Measurements from ENCODE around the gene METTL18. TPM values are rescaled to one million over a fixed set of nuclear protein-coding genes. Genes with fewer than 3 reads are reported as not detected.
"Not testable (repeated sequence)": the region's sequence is repeated elsewhere in the genome, so short reads cannot be mapped to it uniquely, and the experiment has no call there.

The METTL18 gene
- total RNA-seq: 4.6 and 5.6 TPM in 2 replicates
- polyA plus RNA-seq (2012): 2.5 TPM

DNA sequence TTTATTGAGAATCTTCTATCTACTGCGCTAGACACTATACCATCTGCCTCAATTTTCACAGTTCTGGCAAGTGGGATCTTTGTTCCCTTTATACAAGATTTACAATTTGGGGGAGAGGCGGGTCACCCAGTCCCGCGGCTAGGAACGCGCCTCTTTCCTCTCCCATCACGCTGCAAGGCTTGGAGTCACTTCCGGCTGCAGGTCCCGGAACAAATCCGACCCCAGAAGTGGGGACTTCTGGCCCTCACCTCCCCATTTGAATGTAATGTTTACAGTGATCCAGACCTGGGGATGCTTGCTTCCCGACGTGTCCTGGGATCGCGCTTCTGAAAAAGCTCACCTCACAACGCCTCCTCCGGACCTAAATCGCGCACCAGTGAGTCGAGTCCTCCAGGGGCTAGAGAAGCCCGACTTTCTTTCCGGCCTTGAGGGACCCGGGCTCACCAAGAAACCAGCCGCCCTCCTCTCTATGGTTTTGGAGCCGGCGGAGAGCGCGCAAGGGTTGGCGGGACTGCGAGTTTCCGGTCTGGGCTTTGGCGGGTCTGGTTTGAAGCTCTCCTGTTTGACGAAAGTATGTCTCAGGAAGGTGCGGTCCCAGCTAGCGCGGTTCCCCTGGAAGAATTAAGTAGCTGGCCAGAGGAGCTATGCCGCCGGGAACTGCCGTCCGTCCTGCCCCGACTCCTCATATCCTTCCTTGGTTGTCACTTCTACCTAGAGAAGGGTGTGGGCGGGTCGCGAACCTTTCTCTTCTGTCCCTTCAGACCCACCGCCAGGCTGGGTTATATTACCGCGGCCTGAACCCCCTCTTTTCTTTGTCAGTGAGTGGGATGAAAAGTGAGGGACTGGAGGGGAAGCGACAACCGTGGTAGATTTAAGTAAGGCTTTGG is at the start of gene METTL18:
METTL18 (minus strand) TSS at position 378 of the 887 bp plus-strand sequence. CDS start 1,212 bp downstream, outside the sequence.
- peak; percentile 97 for DNase-seq (ENCODE audit: low read depth)

DNA sequence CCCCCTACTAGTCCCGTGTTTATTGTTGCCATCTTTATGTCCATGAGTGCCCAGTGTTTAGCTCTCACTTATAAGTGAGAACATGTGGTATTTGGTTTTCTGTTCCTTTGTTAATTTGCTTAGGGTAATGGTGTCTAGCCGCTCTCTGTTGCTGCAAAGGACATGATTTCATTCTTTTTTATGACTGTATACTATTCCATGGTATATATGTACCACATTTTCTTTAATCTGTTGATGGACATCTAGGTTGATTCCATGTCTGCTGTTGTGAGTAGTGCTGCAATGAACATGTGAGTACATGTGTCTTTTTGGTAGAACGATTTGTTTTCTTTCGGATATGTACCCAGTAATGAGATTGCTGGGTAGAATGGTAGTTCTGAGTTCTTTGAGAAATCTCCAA is 44.2 kb upstream of the METTL18 start:
- no peak for DNase-seq (ENCODE audit: low read depth)

DNA sequence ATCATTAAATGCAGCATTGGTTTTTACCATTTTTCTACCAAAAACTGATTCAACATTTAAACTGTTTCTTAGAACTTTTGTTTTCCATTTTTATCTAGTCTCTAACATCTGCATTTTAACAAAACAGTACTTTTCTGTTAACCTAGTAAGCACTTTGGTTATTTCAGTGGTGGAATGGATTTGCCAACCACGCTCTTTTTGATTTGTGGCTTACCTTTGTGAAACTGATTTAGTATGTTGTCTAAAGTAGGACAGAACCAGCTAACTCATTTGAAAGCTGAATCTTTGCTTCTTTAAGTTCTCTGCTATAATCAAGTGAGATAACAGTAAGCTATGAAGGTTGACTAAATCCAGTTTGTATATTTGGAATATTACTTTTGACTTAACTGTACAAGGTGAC is 41.5 kb upstream of the METTL18 start:
- DNase-seq (ENCODE audit: low read depth): no peak

DNA sequence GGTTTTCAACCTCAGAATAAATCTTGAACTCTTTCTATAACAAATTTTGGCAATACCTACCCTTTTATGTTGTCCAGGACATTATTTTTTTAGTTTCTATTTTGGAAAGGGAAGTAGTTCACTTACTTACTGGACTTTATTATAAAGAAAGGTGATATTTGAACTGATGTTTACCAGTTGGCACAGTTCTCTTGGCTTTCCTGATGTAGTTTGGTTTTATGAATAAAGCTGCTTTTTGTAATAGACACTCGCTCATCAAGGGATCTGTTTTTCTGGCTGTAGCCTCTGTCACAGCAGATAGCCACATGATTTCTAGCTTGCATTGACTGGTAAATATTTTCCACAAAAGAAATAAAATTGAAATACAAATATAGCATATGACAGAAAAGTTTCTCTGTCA is 40.9 kb upstream of the METTL18 start:
- DNase-seq (ENCODE audit: low read depth): no peak

DNA sequence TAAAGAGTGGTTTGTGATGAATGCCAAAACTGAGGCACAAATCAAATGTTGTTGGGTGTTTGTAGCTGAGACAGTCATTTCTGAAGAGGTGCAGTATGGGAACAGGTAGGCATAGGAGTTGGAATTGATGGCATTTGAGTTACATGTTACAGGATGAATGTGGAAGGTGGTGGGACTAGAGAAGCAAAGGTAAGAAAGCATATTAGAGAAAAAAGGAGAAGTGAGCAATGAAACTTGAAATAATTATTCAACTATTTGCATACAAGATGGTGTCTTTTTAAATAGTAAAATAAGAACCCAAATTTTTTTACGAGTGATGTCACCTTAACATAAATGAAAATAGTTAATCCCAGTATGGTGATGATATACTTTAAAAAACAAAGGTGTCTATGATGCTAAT is 40.2 kb upstream of the METTL18 start:
- no peak for DNase-seq (ENCODE audit: low read depth)

DNA sequence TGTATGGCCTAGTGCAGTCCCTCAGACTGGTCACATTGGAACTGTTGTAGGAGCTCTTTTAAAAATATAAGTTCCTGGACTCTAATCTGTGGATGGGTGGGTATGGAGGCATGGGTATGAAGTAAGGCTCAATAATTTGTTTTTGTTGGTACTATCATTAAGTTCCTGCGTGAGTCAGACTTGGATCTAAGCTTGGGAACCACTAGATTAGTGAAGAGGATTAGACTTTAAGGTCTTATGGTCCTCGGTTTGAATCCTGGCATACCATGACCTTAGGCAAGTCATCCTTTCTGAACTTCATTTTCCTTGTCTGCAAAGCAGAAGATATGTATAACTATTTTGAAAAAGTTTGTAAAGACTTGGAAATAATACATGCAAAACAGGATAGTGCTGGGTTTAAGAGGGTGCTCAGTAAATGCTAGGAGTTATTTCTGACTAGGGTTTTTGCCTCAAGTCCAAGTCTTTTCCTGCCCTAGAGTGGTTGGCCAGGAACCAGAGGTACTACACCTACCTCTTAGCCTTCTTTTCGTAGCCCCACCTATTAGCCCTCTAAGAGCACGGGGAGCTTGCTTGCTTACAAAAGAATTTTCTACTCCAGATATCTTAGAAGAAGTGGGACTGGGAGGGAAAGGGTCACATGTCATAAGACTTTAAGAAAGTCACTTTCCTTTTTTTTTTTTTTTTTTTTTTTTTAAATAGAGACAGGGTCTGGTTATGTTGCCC is 38.6 kb upstream of the METTL18 start:
- no peak for DNase-seq (ENCODE audit: low read depth)

DNA sequence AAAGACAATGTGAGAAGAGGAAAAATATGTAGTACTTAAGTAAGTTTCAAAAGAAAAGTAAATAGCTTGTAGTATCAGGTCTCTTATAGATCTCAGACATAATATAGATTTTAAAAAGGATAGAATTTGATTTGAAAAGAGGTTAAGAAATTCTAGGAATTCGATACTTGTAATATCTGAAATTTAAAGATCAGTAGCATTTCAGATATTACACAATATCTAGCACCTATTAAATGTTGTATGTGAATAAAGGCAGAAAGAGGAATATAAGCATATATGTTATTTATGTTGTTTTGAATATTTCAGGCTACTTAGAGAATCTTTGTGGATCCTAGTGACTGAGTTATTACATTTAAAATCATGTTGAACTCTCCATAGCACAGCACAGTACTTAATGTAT is 35.0 kb upstream of the METTL18 start:
- DNase-seq (ENCODE audit: low read depth): no peak

DNA sequence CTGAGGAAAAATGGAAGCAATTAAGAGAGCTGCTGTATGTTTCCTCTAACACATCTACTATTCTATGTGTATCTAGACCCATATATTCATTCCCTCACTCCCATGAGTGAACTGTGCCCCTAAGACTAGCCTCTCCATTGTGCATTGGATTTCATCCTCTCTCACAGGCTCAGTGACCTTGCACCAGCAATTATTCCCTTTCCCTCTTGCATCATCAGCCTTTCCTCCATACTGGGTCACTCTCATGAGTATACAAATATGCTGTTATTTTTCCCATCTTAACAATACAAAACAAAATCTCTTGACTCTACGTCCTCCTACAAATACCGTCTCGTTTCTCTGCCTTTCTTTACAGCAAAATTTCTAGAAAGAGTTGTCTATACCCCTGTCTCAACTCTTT is 29.4 kb upstream of the METTL18 start:
- DNase-seq (ENCODE audit: low read depth): no peak

DNA sequence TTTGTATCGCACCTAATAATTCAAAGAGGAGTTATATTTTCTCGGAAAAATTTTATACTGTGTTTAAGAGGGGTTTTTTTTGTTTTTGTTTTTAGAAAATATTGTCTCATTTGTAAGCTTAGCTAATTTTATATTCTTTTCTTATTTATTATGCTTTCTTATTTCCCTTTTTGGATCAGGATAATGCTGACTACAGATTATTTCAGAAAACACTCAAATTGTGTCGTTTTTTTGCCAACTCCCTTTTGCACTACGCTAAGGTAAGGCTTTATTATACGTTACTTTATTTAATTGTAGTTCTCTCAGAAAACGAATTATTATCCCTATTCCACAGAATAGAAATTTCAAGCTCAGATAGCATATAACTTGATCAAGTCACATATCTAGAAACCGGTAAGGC is 26.8 kb upstream of the METTL18 start:
- no peak for DNase-seq (ENCODE audit: low read depth)

DNA sequence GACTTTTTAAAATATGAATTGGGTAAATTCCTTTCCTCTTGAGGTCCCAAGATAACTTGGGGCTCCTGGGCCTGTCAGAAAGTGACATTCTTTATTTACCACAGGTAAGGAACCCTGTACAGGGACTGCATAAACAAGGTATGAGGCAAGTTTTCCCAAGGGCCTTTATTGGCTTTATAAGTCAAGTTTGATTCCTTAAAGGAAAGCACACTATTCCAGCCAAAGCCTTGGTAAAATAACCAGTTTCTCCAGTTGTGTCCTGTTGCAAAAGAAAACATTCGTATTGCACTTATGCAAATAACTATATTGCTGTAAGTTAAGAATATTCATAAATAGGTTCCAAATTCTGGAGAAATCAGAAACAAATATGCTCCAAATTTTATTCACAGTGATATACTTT is 21.9 kb upstream of the METTL18 start:
- no peak for DNase-seq (ENCODE audit: low read depth)

DNA sequence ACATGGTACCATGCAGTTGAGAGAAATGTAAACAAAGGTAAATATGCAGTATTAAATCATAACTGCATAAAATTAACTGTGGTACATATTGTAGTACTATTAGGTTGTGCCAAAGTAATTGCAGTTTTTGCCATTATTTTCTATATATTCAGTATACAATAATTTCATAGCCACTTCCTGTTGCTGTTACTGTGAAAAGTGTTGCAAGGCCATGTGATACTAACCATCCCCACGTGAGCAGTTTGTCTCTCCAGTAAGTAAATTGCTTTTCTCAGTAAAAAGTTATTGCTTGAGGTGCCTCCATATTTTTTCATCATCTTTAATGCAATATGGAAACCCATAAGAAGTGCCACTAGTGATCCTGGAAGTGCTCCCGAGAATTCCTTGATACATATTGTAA is 19.6 kb upstream of the METTL18 start:
- DNase-seq (ENCODE audit: low read depth): no peak

DNA sequence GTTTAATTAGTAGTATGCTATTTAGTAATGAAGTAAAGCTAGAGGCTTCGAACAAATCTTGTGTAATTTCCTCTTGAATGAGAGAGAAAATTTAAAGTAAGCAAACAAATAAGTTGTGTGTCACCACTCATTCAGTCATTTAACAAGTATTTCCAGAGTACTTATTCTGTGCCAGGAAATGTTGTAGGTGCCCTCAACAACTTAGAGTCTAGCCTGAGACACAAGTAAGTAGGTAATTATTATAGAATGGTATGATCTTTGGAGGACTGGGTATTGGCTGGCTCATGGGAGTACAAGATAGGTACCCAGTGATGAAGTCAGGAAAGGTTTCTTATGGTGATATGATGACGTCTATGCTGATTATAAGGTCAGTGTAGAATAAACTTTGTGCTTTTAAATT is 17.4 kb upstream of the METTL18 start:
- DNase-seq (ENCODE audit: low read depth): no peak

DNA sequence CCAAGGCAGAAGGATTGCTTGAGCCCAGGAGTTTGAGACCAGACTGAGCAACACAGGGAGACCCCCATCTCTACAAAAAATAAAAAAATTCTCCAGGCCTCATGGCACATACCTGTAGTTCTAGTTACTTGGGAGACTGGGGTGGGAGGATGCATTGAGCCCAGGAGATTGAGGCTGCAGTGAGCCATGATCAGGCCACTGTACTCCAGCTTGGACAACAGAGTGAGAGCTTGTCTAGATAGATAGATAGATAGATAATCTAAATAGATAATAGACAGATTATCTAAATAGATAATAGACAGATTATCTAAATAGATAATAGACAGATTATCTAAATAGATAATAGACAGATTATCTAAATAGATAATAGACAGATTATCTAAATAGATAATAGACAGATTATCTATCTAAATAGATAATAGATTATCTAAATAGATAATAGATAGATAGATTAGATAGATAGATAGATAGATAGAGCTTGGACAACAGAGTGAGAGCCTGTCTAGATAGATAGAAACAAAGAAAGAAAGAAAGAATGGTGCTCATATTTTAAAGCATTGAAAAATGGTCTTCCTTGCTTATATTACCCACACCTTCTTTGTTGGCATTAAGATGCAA is 16.8 kb upstream of the METTL18 start:
- DNase-seq (ENCODE audit: low read depth): not testable (repeated sequence)

DNA sequence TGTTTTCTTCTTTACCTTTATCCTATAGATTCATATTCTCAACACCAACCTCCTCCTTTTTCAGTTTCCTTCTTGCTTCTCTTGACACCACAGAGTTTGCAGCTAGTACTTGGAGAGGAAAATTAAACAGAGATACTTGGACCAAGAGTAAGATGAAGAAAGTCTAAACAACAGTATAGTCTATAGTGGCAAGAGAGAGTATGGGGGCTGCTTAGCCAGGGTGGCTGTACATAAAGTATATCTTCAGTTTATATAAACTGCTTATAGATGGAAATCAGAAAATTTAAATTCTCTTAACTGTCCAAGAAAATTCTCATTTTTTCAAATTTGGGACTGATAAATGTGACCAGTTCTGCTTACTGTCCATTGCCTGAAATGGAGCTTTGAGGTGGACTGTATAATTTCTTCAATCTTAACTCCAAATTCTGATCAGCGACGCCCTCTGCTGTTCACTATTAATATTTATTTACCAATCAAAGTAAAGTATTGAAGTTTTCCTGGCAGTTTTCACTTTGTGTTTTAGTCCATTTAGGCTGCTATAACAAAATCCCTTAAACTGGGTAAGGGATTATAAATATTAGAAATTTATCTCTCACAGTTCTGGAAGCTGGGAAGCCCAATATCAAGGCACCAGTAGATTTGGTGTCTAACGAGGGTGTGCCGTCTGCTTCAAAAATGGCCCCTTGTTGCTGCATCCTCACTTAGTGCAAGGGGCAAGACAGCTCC is 14.8 kb upstream of the METTL18 start:
- peak; percentile 49 for DNase-seq (ENCODE audit: low read depth)

DNA sequence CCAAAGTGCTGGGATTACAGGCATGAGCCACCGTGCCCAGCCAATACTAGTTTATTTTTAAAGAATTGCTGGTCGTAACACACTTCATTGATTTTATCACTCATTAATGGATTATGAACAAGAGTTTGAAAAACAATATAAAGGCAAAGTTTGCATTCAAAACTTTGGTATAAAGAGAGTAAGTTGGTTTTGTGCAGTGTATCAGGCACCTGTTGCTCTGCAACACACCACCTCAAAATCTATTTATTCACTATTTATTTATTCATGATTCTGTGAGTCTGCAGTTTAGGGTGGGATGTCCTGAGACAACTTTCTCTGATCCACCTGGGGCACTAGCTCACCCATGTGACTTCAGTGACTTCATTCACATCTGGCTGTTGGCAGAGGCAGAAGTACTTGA is 10.2 kb upstream of the METTL18 start:
- DNase-seq (ENCODE audit: low read depth): no peak

DNA sequence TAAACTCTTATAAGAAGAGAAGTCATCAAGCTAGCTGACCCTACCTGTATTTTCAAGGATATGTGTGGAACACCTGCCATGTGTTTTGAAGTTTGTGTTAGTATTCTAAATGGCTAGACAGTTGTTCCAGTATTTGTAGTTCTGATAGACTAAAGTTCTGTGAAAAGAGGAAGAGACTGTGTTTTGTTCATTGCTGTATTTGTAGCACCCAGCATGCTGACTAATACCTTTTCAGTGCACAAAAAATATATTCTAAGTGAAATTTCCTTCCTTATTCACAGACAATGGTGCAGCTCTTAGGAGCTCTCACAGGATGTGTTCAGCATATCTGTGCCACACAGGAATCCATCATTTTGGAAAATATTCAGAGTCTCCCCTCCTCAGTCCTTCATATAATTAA is 8.2 kb upstream of the METTL18 start:
- DNase-seq (ENCODE audit: low read depth): no peak

DNA sequence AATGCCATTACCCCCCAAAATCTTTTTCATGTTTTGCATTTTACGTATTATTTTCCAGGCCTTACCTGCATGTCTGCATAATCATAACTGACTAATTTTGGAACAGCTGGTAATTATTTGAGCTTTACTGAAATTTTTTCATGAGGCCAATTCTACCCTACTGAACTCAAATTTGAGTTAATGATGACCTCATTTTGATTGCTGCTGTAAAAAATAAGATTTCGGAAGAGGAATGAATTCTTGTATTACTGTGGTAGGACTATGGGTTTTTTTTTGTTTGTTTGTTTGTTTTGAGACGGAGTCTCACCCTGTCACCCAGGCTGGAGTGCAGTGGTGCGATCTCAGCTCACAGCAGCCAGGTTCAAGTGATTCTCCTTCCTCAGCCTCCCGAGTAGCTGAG is 2.6 kb upstream of the METTL18 start:
- DNase-seq (ENCODE audit: low read depth): no peak

DNA sequence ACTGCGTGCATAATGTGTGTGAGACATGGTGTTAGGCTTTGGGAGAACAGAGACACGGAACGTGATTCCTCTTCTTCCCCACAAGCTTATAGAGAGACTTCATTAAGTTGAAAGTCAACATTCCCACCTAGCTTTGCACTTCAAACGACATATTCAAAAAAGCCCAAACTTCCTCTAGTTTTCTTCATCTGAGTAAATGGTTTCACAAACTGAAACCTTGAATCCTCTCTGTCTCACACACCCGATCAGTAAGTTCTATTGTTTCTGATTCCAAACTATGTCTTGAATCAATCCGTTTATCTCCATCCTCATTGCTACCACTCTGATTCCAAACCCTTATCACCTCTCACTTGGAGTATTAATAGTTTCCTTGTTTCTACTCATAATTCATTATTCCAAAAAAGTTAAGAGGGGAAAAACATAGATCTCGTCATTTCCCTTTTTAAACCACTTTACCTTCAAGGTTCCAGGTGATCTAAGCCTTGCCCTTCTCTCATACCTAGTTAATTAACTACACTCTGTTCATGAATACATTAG is 1.6 kb upstream of the METTL18 start:
- no peak for DNase-seq (ENCODE audit: low read depth)

DNA sequence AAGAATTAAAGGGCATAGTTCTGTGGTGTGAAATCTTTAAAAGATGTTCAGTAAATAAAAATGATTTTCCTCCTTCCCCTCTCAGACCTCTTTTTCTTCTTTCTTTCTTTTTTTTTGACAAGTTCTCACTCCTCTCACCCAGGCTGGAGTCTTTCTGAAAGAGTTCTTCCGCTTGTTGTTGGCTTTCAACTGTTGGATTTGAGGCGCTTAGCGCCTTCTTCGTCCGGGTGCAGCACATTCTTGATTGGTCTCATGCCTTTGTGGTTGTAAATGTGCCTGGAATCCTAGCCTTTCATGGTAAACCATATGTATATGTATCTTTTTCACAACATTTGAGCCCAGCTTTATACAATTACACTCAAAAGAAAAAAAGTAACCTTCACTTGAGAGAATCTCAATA is 980 bp upstream of the METTL18 start:
- DNase-seq (ENCODE audit: low read depth): no peak

DNA sequence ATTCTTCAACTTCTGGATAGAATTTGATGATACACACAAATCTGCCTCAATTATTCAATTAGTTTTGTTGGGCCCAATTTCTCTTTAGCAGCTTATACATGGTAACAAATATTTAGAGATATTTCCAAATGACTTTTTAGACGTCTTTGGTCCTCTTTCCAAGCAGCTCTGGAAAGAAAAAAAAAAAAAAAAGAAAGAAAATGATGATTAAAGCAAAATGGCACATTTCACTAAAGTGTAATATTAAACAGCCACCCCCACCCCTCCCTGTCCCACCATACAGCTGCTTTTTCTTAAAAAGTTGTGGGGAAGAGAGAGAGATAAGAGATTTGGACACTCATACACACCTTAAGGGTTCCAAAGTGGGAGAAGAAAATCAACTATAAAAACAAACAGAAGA is 977 bp downstream of the METTL18 start:
- no peak for DNase-seq (ENCODE audit: low read depth)

DNA sequence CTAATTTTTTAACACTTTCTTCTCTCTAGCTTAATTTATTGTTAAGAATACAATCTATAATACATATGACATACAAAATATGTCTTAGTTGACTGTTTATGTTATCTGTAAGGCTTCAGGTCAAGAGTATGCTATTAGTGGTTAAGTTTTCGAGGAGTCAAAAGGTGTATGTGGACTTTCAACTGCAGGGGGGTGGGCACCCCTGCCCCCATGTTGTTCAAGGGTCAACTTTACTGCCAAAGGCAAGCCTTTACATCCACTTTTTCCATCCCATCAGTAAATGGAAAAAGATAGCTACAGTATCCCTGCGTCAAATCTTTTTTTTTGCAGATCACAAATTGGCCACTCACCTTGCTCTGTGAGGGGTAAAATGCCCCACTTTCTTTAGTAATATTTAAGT is 6.3 kb downstream of the METTL18 start:
- no peak for DNase-seq (ENCODE audit: low read depth)

Measured in myocyte (in vitro differentiated cells).